GM21528 (cell line): ENCODE data around the gene TP63.
"Not testable (repeated sequence)": the region's sequence is repeated elsewhere in the genome, so short reads cannot be mapped to it uniquely, and the experiment has no call there.

Experiments used
- ATAC-seq: cut with Tn5 transposase; IDR thresholded peaks from one replicate; pipeline ENCODE4 v1.9.1; 2021; ENCODE audit warnings: mild to moderate bottlenecking, moderate library complexity; ENCODE audit not compliant: unreplicated experiment, low FRiP score

TP63 gene

GRCh38 chr3:189625071-189625470, 6.1 kb upstream of the TP63 start:
- ATAC-seq = no peak

- no peak for ATAC-seq
Observed at GRCh38 chr3:189625572-189625971, 5.6 kb upstream of the TP63 start.

DNA sequence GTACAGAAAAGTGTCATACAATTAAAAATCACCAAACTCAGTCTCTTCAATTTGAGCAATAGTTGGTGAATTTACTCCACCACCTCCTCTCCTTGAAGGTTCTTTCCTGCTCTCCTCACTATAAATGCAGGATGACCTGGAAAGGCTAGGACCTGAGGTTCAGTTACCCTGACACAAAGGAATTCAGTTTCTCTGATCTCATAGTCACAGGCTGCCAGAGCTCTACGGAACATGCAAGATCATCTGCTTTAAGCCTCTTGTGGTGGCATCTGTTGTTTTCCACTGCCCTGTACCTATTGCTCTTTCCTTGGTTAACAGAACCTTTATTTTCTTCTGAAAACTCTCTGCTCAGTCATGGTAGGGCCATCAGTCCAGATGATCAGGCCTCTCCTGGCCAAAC, 4.9 kb upstream of the TP63 start:
- no peak for ATAC-seq

- no peak for ATAC-seq
Observed at GRCh38 chr3:189629803-189630455, 1.3 kb upstream of the TP63 start.

- ATAC-seq = peak; percentile 68
Observed at GRCh38 chr3:189630767-189631372, 319 bp upstream of the TP63 start.

- no peak for ATAC-seq
Observed at GRCh38 chr3:189631409-189631808, 220 bp downstream of the TP63 start.

- ATAC-seq = peak; percentile 45
Observed at GRCh38 chr3:189632242-189632641, 1.1 kb downstream of the TP63 start.

GRCh38 chr3:189635339-189635738, 4.2 kb downstream of the TP63 start:
- no peak for ATAC-seq

DNA sequence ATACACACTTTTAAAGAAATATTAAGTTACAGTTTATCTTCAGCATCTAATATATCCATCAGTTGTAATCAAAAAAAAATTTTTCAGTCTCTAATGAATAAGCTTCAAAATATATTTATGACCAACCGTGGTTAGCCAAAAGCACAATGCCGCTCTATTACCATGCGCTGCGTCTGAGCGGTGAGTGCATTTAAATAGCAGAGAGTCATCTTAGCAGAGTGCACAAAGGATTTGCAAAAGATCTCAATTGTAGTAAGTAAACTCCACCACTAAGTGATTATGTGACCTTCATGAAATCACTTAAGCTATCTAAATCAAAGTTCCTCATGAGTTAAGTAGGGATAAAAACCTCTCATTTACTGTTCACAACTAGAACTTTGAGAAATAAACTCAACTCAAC, 4.9 kb downstream of the TP63 start:
- no peak for ATAC-seq

- no peak for ATAC-seq
Observed at GRCh38 chr3:189637750-189638149, 6.6 kb downstream of the TP63 start.

DNA sequence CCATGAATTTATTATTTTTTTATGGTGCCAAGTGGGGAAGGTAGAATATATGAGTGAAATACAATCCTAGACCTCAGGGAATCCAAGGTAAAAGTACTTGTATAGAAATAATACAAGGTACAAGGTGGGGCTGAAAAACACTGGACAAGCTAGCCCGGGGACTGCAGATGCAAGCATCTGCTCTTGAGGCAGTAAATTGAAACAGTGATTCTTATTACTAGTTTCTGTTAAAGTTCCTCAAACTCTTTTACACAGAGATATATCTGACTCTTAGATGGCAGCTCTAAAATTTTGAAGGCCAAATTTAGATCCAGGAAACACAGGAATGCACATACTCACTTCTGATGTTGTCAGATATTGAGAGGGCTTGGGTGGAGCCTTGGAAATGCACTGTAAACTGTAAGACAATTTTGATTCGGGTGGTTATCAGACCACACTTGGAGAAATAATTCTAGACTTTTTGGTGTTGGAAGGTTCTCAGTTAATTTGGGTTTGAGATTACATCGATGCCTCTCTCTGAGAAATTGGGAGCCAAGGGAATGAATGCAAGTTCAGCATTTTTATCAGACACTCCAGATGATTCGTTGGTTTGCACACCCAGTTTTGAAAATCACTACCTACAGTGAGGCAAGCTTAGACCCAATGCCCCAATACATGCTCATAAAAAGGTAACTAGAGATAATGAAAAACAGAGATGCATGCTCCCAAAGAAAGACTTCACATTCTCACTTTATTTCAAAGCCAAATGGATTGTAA, 7.3 kb downstream of the TP63 start:
- no peak for ATAC-seq

DNA sequence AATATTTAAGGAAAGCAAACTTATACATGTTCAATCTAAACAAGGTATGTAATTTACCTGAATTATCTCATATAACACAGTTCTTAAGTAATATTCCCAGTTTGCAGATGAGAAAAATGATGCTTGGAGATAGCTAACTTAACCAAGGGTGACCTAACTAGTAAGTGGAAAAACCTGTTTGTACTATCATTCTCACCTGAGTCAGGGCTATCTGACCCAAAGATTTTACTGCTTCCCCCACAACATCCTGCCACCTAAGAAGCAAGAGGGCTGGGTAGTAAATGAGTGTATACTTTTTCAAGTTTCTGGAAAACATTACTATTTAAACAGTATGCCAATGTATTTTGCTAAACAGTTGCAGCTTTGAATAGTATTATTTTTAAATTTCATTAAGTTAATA, 10.6 kb downstream of the TP63 start:
- ATAC-seq = no peak

DNA sequence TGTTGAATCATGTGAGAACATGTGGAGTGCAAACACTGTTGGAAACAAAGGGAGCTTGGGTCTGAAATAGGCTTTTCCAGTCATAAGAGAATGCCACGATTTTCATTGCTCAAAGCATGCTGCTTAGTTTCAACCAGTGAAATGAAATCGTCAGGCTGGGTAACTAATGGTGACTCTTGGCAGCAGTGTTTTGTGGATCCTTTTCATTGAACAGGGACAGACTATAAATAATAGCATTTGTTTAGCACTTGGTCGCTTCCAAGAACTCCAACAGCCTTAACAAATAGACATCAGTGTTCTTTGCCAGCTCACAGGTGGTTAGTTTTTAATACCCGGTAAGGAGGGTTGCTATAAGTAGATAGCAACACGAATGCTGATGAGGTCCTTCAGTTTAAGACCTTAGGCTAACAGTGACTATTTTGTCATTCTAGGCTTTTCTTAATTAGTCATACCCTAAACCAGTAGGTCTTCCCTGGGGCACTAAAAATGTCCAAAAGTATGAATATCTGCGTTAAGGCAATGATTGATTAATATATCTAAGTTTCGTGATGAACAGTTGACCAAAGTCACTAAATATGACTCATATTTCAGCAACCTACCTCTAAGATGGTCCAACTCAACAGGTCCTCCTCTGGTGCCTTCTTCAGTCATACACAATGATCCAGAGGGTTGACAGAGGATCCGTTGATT, 15.8 kb downstream of the TP63 start:
- no peak for ATAC-seq

DNA sequence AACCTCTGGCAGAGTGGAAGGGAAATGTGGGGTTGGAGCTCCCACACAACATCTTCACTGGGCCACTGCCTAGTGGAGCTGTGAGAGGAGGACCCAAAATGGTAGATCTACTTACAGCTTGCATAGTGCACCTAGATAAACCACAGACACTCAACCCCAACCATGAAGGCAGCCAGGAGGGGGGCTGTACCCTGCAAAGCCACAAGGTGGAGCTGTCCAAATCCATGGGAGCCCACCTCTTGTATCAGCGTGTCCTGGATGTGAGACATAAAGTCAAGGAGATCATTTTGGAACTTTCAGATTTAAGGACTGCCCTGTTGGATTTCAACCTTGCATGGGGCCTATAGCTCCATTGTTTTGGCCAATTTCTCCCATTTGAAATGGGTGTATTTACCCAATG, 20.9 kb downstream of the TP63 start:
- ATAC-seq = no peak

- no peak for ATAC-seq
Observed at GRCh38 chr3:189655617-189656016, 24.4 kb downstream of the TP63 start.

DNA sequence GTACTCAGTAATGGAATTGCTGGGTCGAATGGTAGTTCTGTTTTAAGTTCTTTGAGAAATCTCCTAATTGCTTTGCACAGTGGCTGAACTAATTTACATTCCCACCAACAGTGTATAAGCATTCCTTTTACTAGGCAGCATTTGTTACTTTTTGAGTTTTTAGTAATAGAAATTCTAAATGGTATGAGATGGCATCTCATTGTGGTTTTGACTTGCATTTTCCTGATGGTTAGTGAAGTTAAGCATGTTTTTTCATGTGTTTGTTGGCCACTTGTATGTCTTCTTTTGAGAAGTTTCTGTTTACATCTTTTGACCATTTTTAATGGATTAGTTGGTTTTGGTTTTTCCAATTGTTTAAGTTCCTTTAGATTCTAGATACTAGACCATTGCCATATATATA, 28.4 kb downstream of the TP63 start:
- ATAC-seq = no peak

DNA sequence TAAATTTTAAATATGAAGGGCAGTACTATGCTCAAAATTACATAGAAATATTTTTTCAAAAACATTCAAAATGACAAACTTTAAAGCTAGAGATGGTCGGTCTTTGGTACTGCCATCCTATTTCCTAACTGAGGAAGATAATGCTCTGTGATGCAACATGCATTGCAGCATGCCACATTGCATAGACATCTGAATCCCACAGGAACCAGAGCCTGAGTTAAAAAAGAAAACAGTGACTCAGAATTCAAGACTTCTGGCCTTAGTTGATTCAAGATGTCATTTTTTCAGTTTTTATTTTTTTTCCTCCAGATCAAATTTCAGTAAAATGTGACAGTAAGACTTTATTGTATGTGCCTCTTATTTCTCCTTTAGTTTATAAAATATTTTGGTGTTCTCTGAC, 33.1 kb downstream of the TP63 start:
- no peak for ATAC-seq

GRCh38 chr3:189672346-189672745, 41.2 kb downstream of the TP63 start:
- ATAC-seq = not testable (repeated sequence)

DNA sequence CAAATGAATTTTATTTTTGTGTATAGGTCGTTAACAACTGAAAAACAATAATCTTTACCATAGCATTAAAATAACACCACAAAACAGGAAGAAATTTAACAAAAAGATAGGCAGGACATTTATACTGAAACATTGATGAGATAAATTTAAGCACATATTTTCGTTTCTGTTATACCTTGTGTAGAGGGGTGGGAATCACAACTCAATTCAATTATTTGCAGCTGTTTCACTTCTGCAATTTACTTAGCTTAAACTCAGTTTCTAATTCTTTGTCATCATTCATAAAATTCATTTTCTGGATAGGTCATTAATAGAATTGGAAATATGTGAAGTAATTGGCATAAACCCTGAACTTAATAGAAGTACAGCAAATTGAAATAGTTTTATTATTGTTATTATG, 42.3 kb downstream of the TP63 start:
- peak; percentile 71 for ATAC-seq

GRCh38 chr3:189674249-189674913, 43.2 kb downstream of the TP63 start:
- no peak for ATAC-seq

- ATAC-seq = no peak
Observed at GRCh38 chr3:189677667-189678066, 46.5 kb downstream of the TP63 start.
